ENCODE measurements around the gene LCN1.

Gene LCN1

GRCh38 chr9:135562235-135562745, 41.0 kb downstream of the LCN1 start:
- TF ChIP-seq CTCF (IDR thresholded peaks at IDR 0.05; ENCODE audit: borderline replicate concordance, control extremely low read depth, extremely low read depth, insufficient read depth, missing control alignments), result no peak
- in situ Hi-C loops (cut with MboI; ENCODE audit: low sequenced_read_pairs, unreplicated experiment), result no loop called here
- no peak for DNase-seq (ENCODE audit: low spot score)

- no peak for DNase-seq (ENCODE audit: low spot score)
- in situ Hi-C loops (cut with MboI; ENCODE audit: low sequenced_read_pairs, unreplicated experiment), result no loop called here
- no peak for TF ChIP-seq CTCF (IDR thresholded peaks at IDR 0.05; ENCODE audit: borderline replicate concordance, control extremely low read depth, extremely low read depth, insufficient read depth, missing control alignments)
Observed at GRCh38 chr9:135563039-135563476, 41.8 kb downstream of the LCN1 start.

- in situ Hi-C loops (cut with MboI; ENCODE audit: low sequenced_read_pairs, unreplicated experiment), result no loop called here
- DNase-seq (ENCODE audit: low spot score), result no peak
- TF ChIP-seq CTCF (IDR thresholded peaks at IDR 0.05; ENCODE audit: borderline replicate concordance, control extremely low read depth, extremely low read depth, insufficient read depth, missing control alignments), result no peak
Observed at GRCh38 chr9:135563858-135564257, 42.6 kb downstream of the LCN1 start.

- in situ Hi-C loops (cut with MboI; ENCODE audit: low sequenced_read_pairs, unreplicated experiment), result no loop called here
- DNase-seq (ENCODE audit: low spot score), result no peak
- no peak for TF ChIP-seq CTCF (IDR thresholded peaks at IDR 0.05; ENCODE audit: borderline replicate concordance, control extremely low read depth, extremely low read depth, insufficient read depth, missing control alignments)
Observed at GRCh38 chr9:135565141-135565628, 43.9 kb downstream of the LCN1 start.

GRCh38 chr9:135565636-135566035, 44.4 kb downstream of the LCN1 start:
- in situ Hi-C loops (cut with MboI; ENCODE audit: low sequenced_read_pairs, unreplicated experiment), result no loop called here

GRCh38 chr9:135566552-135566951, 45.3 kb downstream of the LCN1 start:
- in situ Hi-C loops (cut with MboI; ENCODE audit: low sequenced_read_pairs, unreplicated experiment), result no loop called here
- no peak for TF ChIP-seq CTCF (IDR thresholded peaks at IDR 0.05; ENCODE audit: borderline replicate concordance, control extremely low read depth, extremely low read depth, insufficient read depth, missing control alignments)
- DNase-seq (ENCODE audit: low spot score), result no peak

More at GRCh38 chr9:135565636-135566035, 44.4 kb downstream of the LCN1 start:
- TF ChIP-seq CTCF (IDR thresholded peaks at IDR 0.05; ENCODE audit: borderline replicate concordance, control extremely low read depth, extremely low read depth, insufficient read depth, missing control alignments), result no peak
- DNase-seq (ENCODE audit: low spot score), result no peak
